ENCODE results near the gene LRRC1.

LRRC1 gene

GRCh38 chr6:53910834-53911233 lies 116.0 kb downstream of the LRRC1 start:
- no peak overlapping the region for H3K4me3 ChIP-seq (ENCODE audit: low read length)
- DNase-seq (ENCODE audit: low read depth, low spot score) = no peak

- no peak overlapping the region for H3K4me3 ChIP-seq (ENCODE audit: low read length)
- DNase-seq (ENCODE audit: low read depth, low spot score) = no peak
These were observed 117.9 kb downstream of the LRRC1 start for GRCh38 chr6:53912661-53913060.

- no peak overlapping the region for H3K4me3 ChIP-seq (ENCODE audit: low read length)
- DNase-seq (ENCODE audit: low read depth, low spot score) = no peak
These were observed 118.5 kb downstream of the LRRC1 start for GRCh38 chr6:53913286-53913685.

- no peak for DNase-seq (ENCODE audit: low read depth, low spot score)
- H3K4me3 ChIP-seq (ENCODE audit: low read length) = no peak overlapping the region
These were observed 120.4 kb downstream of the LRRC1 start for GRCh38 chr6:53915026-53915691.

- no peak for DNase-seq (ENCODE audit: low read depth, low spot score)
- H3K4me3 ChIP-seq (ENCODE audit: low read length) = no peak overlapping the region
These were observed 122.1 kb downstream of the LRRC1 start for GRCh38 chr6:53916804-53917463.

GRCh38 chr6:53917464-53917842 lies 122.6 kb downstream of the LRRC1 start:
- no peak overlapping the region for H3K4me3 ChIP-seq (ENCODE audit: low read length)
- no peak for DNase-seq (ENCODE audit: low read depth, low spot score)

- no peak overlapping the region for H3K4me3 ChIP-seq (ENCODE audit: low read length)
- no peak for DNase-seq (ENCODE audit: low read depth, low spot score)
These were observed 124.2 kb downstream of the LRRC1 start for GRCh38 chr6:53918854-53919510.

- no peak overlapping the region for H3K4me3 ChIP-seq (ENCODE audit: low read length)
- no peak for DNase-seq (ENCODE audit: low read depth, low spot score)
These were observed 125.1 kb downstream of the LRRC1 start for GRCh38 chr6:53919881-53920360.

- no peak for DNase-seq (ENCODE audit: low read depth, low spot score)
- no peak overlapping the region for H3K4me3 ChIP-seq (ENCODE audit: low read length)
These were observed 126.1 kb downstream of the LRRC1 start for GRCh38 chr6:53920881-53921280.

GRCh38 chr6:53921639-53922038 lies 126.8 kb downstream of the LRRC1 start:
- no peak for DNase-seq (ENCODE audit: low read depth, low spot score)
- no peak overlapping the region for H3K4me3 ChIP-seq (ENCODE audit: low read length)

GRCh38 chr6:53922539-53922981 lies 127.8 kb downstream of the LRRC1 start:
- no peak for DNase-seq (ENCODE audit: low read depth, low spot score)
- H3K4me3 ChIP-seq (ENCODE audit: low read length) = no peak overlapping the region

- no peak overlapping the region for H3K4me3 ChIP-seq (ENCODE audit: low read length)
- no peak for DNase-seq (ENCODE audit: low read depth, low spot score)
These were observed 129.5 kb downstream of the LRRC1 start for GRCh38 chr6:53924277-53924676.

GRCh38 chr6:53924821-53925422 lies 130.1 kb downstream of the LRRC1 start:
- no peak for DNase-seq (ENCODE audit: low read depth, low spot score)
- no peak overlapping the region for H3K4me3 ChIP-seq (ENCODE audit: low read length)

GRCh38 chr6:53925891-53926290 lies 131.1 kb downstream of the LRRC1 start:
- no peak for DNase-seq (ENCODE audit: low read depth, low spot score)
- no peak overlapping the region for H3K4me3 ChIP-seq (ENCODE audit: low read length)

- DNase-seq (ENCODE audit: low read depth, low spot score) = no peak
- H3K4me3 ChIP-seq (ENCODE audit: low read length) = no peak overlapping the region
These were observed 131.7 kb downstream of the LRRC1 start for GRCh38 chr6:53926505-53926904.

GRCh38 chr6:53928641-53929040 lies 133.8 kb downstream of the LRRC1 start:
- H3K4me3 ChIP-seq (ENCODE audit: low read length) = no peak overlapping the region
- no peak for DNase-seq (ENCODE audit: low read depth, low spot score)

GRCh38 chr6:53929041-53929820 lies 134.4 kb downstream of the LRRC1 start:
- DNase-seq (ENCODE audit: low read depth, low spot score) = no peak

GRCh38 chr6:53929821-53930120 lies 135.0 kb downstream of the LRRC1 start:
- H3K4me3 ChIP-seq (ENCODE audit: low read length) = no peak overlapping the region

More at GRCh38 chr6:53929041-53929820, 134.4 kb downstream of the LRRC1 start:
- no peak overlapping the region for H3K4me3 ChIP-seq (ENCODE audit: low read length)

GRCh38 chr6:53930330-53930729 lies 135.5 kb downstream of the LRRC1 start:
- H3K4me3 ChIP-seq (ENCODE audit: low read length) = no peak overlapping the region
- no peak for DNase-seq (ENCODE audit: low read depth, low spot score)

More at GRCh38 chr6:53929821-53930120, 135.0 kb downstream of the LRRC1 start:
- DNase-seq (ENCODE audit: low read depth, low spot score) = no peak
